ENCODE data around the gene MLX. TPM values are rescaled to one million over a fixed set of nuclear protein-coding genes. Genes with fewer than 3 reads are reported as not detected.

MLX gene
- total RNA-seq, 1 donor from 2014 or later = 26.8 TPM

- H3K4me3 Mint-ChIP-seq (ENCODE audit: low read depth) = no peak overlapping the region
- H3K4me1 Mint-ChIP-seq (ENCODE audit: low read depth) = peaks cover 11% of the 10 kb centered on the region
- H3K9me3 Mint-ChIP-seq (ENCODE audit: low read depth) = no peaks in the 10 kb centered on the region
- TF ChIP-seq CTCF (IDR thresholded peaks at IDR 0.05; ENCODE audit: unreplicated experiment) = no peak
- H3K27me3 Mint-ChIP-seq = no peaks in the 10 kb centered on the region
- H3K36me3 Mint-ChIP-seq (ENCODE audit: insufficient read depth) = no peaks in the 10 kb centered on the region
- peak overlapping the region; percentile 88 for H3K27ac Mint-ChIP-seq
- DNase-seq (ENCODE audit: low spot score, unreplicated experiment) = no peak
These were observed 6.7 kb upstream of the MLX start for GRCh38 chr17:42560246-42560645.

- no peaks in the 10 kb centered on the region for H3K9me3 Mint-ChIP-seq (ENCODE audit: low read depth)
- peaks cover 16% of the 10 kb centered on the region for H3K4me1 Mint-ChIP-seq (ENCODE audit: low read depth)
- no peak for TF ChIP-seq CTCF (IDR thresholded peaks at IDR 0.05; ENCODE audit: unreplicated experiment)
- peak within 1 kb of the TSS; percentile 92 for H3K4me3 Mint-ChIP-seq (ENCODE audit: low read depth)
- H3K27me3 Mint-ChIP-seq = no peaks in the 10 kb centered on the region
- H3K36me3 Mint-ChIP-seq (ENCODE audit: insufficient read depth) = no peaks in the 10 kb centered on the region
- DNase-seq (ENCODE audit: low spot score, unreplicated experiment) = peak; percentile 85
- peak within 1 kb of the TSS; percentile 98 for H3K27ac Mint-ChIP-seq
These were observed 5.0 kb upstream of the MLX start, which contains the start of gene COASY for GRCh38 chr17:42561897-42562387. Gene COASY, plus strand, starts transcription at chr17:42562148. Its CDS starts 475 bp downstream, at chr17:42562623.

- Mint-ChIP-seq H3K4me3 (ENCODE audit: low read depth) (peak overlapping the region; percentile 92), H3K4me1 (ENCODE audit: low read depth) (peaks cover 17% of the 10 kb centered on the region), H3K27me3 (no peaks in the 10 kb centered on the region), H3K9me3 (ENCODE audit: low read depth) (no peaks in the 10 kb centered on the region), H3K27ac (peak overlapping the region; percentile 98), H3K36me3 (ENCODE audit: insufficient read depth) (no peaks in the 10 kb centered on the region)
- TF ChIP-seq CTCF (IDR thresholded peaks at IDR 0.05; ENCODE audit: unreplicated experiment) = no peak
- DNase-seq (ENCODE audit: low spot score, unreplicated experiment) = no peak
These were observed 4.3 kb upstream of the MLX start for GRCh38 chr17:42562388-42563142.

GRCh38 chr17:42563143-42563509 is 3.8 kb upstream of the MLX start:
- DNase-seq (ENCODE audit: low spot score, unreplicated experiment) = no peak
- Mint-ChIP-seq H3K27me3 (no peaks in the 10 kb centered on the region), H3K4me1 (ENCODE audit: low read depth) (peaks cover 21% of the 10 kb centered on the region), H3K9me3 (ENCODE audit: low read depth) (no peaks in the 10 kb centered on the region), H3K4me3 (ENCODE audit: low read depth) (peak overlapping the region; percentile 92), H3K27ac (peak overlapping the region; percentile 98), H3K36me3 (ENCODE audit: insufficient read depth) (peaks cover 2% of the 10 kb centered on the region)
- TF ChIP-seq CTCF (IDR thresholded peaks at IDR 0.05; ENCODE audit: unreplicated experiment) = no peak

GRCh38 chr17:42563543-42563942 is 3.4 kb upstream of the MLX start:
- Mint-ChIP-seq H3K9me3 (ENCODE audit: low read depth) (no peaks in the 10 kb centered on the region), H3K4me1 (ENCODE audit: low read depth) (peaks cover 21% of the 10 kb centered on the region), H3K27me3 (no peaks in the 10 kb centered on the region), H3K27ac (peak overlapping the region; percentile 67), H3K36me3 (ENCODE audit: insufficient read depth) (peaks cover 2% of the 10 kb centered on the region), H3K4me3 (ENCODE audit: low read depth) (peak overlapping the region; percentile 92)
- no peak for DNase-seq (ENCODE audit: low spot score, unreplicated experiment)
- TF ChIP-seq CTCF (IDR thresholded peaks at IDR 0.05; ENCODE audit: unreplicated experiment) = no peak

Measured in progenitor cell of endocrine pancreas (in vitro differentiated cells).